Posterior vena cava (tissue), 2 donors: ENCODE data around the gene NPC2. TPM values are rescaled to one million over a fixed set of nuclear protein-coding genes. Genes with fewer than 3 reads are reported as not detected.

ENCODE experiments used
- DNase-seq: peaks from one replicate; pipeline ENCODE4 v3.0.0-alpha.2; 2020; ENCODE audit warnings: low spot score
- intact Hi-C, 2 donors: fragments of 100-400 bp; cut with DNase I; formaldehyde crosslinking; loops; one replicate each; pipeline versions ENCODE4 v1.14.1 to v1.14.2; 2022 to 2023
- total RNA-seq, 2 donors: library from RNA; stranded (reverse); fragmentation: NEBNext Ultra II Directional; extraction: Animal tissue kit (Norgen Biotek cat#: 25700); gene quantifications; one replicate each; pipeline ENCODE4 v1.2.1, GENCODE V29; 2021
- donor health status: DM: yes; HTN: yes; CAD: no.
- donor health status: DM: yes; HTN: yes; CAD: no.

The NPC2 gene
- total RNA-seq, 2 donors from 2014 or later, result 147 to 224 TPM

DNA sequence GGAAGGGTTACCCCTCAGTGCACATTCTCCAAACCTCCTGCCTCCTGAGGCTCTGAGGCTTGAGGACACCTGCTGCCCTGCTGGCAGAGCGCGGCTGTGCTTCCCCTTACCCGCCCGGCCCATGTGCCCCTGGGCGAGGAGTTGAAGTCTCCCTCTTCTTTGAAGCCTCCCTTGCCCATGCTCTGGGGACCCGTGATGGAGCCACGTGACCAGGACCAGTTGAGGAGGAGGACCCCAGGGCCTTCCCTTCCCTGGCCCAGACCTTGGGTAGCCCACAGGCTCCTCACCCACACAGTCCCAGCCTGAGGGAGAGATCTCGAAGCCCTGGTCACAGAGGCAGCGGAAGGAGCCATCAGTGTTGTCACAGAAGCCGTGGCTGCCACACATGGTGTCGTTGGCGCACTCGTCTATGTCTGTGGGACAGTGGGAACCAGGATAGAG lies 13.3 kb upstream of the NPC2 start:
- peak; percentile 73 for DNase-seq
- intact Hi-C loops, result no loop called here

DNA sequence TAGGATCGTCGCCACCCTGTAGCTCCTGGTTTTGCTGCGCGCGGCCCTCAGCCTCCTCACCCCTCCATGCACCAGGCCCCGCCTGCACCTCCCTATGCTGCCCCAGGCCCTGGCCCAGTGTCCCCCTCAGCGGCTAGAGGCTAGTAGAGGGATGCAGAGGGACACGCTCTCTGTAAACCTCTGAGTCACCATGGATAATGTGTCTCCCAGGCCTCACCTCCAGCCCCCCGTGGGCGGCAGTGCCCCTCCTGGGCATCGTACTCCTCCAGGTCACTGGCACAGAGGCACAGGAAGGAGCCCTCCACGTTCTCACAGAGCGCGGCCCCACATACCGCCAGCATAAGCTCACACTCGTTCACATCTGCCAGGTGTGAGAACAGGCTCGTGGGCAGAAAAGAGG lies 12.7 kb upstream of the NPC2 start:
- peak; percentile 57 for DNase-seq
- intact Hi-C loops, result no loop called here

DNA sequence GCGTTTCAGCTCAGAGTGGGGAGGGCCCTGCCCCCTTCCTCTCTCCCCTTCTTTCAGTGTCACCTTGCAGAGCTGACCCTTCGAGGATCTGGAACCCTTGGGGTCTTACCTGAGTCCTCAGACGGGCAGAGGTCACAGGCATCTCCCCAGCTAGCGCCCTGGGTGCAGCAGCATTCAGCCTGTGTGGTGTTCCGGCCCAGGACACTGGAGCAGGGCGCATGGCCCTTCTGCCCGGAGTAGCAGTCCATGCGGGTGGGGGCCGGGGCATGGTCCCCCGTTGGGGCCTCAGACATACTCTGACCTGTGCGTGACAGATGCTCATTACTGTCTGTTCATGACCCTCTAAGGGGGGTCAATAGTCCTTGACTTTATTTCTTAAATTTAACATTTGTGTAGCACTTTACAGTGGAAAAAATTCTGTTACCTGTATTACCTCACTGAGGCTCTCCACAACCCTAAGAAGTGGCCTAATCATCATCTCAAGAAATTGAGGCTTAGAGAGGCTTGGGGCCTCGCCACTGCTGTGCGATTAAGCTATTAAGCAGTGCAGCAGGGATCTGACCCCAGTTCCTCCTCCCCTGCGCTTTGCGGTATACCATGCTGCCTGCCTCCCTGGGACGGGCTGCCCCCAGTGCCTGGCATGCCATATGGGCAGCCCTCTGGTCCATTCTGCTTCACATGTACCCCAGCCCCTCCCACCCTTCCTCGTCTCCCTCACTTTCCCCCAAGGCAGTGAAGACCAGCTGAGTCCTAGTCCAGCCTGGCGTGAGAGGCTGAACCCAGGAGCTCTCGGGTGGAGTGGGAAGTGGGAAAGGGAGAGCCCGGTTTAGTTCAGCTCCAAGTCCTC lies 12.0 kb upstream of the NPC2 start:
- intact Hi-C loops, result loop anchor here in 1 of 2 donors (5.0 kb wide), 1 partner anchor 102 kb away; no protein-coding TSS in a partner anchor
- no peak for DNase-seq

DNA sequence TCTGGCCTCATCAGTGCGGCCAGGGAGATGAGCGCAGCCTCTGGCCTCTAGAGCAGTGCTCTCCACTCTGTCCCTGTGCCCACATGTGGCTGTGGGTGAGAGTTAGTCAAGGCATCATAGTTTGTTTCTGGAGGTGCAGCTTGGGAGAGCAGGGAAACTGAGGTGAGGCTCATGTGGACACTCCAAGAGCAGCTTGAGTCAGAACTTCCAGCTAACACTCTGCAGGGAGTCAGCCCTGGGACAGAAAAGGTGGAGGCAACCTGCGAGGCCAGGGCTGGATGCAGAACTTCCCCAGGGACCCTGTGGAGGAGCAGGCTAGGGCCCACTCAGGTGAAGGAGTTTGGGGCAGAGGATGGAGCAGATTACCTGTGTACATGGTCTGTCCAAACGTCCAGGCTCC lies 11.3 kb upstream of the NPC2 start:
- DNase-seq, result no peak
- intact Hi-C loops, result loop anchor here in 1 of 2 donors (5.0 kb wide), 1 partner anchor 103 kb away; no protein-coding TSS in a partner anchor

DNA sequence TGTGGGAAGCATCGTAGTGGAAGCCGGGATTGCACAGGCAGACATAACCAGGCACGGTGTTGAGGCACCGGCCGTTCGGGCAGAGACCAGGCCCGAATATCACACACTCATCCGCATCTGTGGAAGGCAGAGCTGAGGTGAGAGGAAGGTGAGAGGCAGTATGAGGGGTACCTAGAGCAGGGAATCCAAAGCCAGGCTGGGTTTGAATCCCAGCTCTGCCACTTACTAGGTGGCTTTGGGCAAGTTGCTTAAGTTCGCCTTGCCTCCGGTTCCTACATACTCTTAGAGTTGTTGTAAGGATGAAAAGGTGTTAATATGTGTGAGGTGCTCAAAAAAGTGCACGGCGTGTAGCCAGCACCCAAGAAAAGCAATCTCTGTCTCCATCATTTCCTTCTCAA lies 10.8 kb upstream of the NPC2 start:
- DNase-seq, result no peak
- intact Hi-C loops, result loop anchor here in 1 of 2 donors (5.0 kb wide), 1 partner anchor 103 kb away; no protein-coding TSS in a partner anchor

DNA sequence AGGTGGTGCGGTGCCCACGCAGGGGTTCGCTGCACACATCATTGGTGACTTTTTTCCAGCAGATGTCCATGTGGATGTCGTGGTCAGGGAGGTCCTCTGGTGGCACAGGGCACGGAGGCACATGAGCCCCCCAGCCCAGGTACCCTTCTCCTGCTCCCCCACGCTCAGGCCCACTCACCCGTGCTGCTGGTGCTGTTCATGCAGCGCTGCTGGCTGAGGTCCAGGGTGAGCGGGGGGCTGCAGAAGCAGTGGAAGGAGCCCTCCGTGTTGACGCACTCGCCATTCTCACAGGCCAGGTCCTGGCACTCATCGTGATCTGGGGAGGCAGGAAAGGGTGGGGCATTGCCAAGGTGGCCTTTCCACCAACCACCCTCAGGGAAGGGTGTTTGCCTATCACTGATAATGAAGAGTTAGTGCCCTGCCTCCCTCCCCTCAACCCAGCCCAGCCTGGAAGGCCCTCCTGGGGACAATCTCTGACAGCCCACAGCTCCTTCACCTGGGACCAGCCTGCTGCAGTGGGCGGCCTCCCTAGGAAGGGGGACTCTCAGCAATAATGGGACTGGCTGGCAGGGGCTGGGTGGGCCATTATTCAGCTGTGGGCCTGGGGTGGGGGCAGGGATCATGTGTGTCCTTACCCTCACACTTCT lies 10.3 kb upstream of the NPC2 start:
- intact Hi-C loops, result loop anchor here in 1 of 2 donors (5.0 kb wide), 1 partner anchor 104 kb away; no protein-coding TSS in a partner anchor
- DNase-seq, result no peak

DNA sequence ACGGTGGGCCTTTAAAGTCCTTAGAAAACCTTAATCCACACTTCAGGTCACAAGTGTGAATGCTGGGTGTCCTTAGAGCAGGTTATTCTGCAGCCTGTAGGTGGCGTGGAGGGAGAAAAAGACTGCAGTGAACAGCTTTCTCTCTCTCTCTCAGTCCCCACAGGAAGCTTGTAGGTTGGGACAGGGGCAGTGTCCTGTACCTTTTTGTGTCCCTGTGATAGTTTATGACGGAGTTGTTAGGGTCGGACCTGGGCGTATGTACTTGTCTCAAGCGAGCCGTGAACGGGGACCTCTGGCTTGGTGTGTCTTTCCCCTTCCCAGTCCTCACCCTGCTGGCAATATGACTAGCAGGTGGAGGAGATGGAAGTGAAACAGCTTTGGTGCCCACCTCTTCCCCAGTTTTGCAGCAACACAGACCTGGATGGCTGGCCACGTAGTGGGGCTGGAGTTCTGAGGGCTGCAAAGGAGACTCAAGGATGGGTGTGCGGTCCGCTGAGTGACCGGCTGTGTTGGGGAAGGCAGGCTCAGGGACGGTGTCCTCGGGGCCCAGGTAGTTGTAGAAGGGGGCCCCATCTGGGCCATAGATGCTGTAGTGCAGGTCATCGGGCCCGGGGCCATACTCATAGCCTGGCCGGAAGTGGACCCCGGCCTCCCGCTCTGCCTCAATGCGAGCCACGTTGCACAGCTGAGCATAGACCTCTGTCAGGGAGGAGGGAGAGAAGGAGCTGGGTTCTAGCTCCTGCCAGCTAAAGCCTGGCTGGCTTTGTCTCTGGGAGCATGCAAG lies 9.3 kb upstream of the NPC2 start:
- DNase-seq, result no peak
- intact Hi-C loops, result loop anchor here in 1 of 2 donors (5.0 kb wide), 1 partner anchor 105 kb away; no protein-coding TSS in a partner anchor

DNA sequence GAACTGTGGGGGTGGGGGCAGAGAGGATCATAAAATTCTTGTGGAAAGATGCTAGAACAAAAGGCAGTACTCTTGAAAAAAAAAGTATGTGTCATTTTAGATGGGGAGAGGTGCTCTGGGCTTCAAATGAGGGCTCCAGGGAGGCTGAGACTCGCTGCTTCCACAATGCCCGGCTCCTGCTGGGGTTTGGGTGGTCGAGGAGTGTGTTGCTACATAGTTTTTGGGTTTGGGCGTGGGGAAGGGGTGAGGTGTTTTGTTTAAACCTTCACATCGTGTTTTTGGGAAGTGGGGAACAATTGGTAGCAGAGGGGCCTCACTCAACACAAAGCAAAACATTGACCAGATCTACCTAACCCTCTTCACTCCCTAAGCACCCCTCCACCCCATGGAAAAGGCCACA lies 8.6 kb upstream of the NPC2 start:
- no peak for DNase-seq
- intact Hi-C loops, result loop anchor here in 1 of 2 donors (5.0 kb wide), 1 partner anchor 106 kb away; no protein-coding TSS in a partner anchor

DNA sequence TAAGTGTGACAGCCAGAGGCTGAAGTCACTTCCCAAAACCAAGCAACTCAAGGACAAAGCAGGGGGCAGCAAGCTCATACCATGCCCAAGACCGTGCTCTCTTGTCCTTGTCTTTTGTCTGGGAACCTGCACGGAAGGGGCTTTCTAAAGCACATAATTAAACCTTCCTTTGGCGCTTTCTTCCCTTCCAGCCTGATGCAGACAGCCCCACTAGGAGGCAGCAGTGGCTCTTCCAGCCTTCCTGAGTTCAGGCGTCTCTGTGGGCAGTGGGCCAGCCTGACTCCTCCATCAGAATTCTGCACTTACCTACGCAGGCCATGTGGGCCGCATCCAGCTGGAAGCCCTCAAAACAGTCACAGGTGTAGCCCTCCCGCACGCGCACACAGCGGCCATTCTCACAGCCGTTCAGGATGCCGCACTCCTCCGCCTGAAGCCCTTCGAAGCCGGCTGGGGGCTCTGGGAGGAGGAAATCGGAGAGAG lies 8.1 kb upstream of the NPC2 start:
- peak; percentile 91 for DNase-seq

DNA sequence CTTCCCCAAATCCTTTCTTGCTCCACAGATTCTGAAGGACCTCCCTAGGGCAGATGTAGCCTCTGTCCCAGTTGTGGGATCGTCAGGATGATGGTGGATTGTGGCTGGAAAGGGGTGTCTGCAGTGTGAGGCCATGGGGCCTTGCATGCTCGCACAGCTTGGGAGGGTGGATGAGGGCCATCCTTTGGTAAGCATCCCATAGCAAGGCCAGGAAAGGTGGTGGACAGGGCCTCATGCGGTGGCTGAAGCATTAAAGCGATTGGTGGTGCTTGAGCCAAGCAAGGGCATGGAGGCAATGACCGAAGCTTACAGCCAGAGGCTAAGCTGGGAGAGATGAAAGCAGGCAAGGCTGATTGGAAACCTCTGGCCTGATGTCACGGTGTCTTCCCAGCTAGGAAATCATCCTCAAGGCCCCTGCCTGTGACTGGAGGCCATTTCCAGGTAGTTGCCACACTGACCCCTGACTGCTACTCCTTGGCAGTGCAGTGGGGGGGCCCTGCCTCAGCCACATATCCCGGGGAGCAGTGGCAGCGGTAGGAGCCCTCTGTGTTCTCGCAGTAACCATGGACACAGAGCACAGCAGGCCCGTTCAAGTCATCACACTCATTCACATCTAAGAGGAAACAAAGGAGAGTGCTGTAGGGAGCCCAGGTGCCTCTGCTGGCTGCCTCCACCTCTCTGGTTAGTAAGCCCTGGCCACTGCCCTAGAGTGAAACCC lies 7.5 kb upstream of the NPC2 start:
- intact Hi-C loops, result loop anchor here in 1 of 2 donors (5.0 kb wide), 1 partner anchor 107 kb away; no protein-coding TSS in a partner anchor
- DNase-seq, result no peak

More for the DNA sequence above, 8.1 kb upstream of the NPC2 start:
- intact Hi-C loops, result loop anchor here in 1 of 2 donors (5.0 kb wide), 1 partner anchor 106 kb away; no protein-coding TSS in a partner anchor

DNA sequence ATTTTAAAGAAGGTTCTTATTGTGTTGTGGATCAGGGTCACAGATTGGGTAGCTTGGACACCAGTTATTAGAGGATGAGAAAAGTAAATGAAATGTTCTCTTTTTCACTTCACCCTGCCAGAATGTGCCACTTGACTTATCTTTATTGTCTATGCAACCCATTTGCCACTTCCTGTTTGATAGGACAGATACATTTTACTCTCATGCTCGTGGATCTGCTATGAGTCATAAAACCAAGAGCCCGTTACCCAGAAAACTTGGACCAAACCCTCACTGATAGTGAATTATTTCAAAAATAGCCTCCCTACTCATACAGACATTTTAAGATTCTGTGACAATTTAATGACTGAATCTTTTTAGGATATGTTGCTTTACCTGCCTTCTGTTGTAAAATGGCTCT lies 2.3 kb upstream of the NPC2 start:
- DNase-seq, result no peak
- intact Hi-C loops, result no loop called here

DNA sequence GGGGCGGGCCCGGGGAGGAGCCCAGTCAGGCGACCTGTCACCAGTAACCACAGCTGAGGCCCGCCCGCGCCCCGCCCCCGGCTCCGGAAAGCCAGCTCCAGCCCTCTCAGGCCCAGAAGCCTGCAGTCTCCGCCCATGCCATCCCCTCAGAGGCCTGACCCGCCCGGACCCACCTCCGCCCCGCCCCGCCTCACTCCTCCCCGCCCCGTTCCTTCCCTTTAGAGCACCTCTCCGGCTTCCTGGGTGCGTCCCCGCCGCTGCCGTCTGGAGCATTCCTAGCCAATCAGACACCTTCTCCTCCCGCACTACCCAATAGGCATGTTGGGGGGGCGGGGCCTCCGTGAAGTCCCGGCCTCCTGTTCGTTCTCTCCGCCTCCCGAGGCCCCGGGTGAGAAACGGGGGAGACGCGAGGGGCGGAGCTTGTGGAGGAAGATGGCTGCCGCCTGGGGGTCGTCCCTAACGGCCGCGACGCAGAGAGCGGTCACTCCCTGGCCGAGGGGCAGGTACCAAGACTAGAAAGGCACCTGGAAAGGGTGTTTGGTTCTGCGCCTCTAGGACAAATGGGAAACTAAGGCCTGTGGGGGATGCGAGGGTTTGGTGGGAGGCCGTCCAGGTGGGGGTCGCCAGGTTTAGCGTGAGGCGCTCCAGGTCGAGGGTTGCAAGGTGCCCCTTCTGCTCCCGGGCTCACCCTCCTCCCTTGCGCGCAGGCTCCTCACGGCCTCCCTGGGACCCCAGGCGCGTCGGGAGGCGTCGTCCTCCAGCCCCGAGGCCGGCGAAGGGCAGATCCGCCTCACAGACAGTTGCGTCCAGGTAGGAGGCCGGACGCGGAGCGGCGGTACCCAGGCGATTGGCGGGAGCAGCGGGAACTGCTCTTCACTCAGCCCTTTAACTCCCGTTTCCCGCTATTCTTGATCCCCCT lies 497 bp upstream of the NPC2 start, which contains the start of gene ISCA2:
ISCA2 (plus strand) TSS at position 423 of the 919 bp plus-strand sequence; CDS start at position 433, 10 bp downstream.
- intact Hi-C loops, result no loop called here
- DNase-seq, result peak; percentile 100

DNA sequence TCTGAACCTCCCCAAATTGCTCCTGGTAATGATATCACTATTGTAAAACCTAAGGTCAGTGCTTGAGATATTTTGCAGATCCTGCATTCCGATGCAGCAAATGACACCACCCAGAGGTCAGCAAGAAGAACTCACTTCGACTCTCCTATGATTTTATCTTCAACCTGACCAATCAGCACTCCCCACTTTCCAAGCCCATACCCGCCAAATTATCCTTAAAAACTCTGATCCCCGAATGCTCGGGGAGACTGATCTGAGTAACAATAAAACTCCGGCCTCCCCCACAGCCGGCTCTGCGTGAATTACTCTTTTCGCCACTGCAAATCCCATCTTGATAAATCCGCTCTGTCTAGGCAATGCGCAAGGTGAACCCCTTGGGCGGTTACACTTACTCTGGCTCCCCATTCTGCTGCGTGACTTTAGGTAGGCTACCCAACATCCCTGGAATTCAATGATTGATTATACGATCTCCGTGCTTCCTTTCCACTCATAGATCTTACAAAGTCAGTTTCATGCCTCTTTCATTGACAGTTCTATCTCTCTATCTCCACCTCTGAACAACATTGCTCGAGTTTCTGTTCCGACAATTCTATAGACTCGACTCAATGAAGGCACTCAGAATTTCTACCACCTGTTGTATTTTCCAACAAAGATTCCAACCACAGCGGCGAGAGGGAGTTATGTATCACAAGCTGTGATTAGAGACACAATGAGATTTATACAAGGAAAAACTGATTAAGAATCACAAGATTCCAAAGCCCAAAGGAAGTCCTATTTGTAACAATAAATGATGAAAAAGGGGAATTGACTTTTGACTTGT lies 939 bp downstream of the NPC2 start:
- intact Hi-C loops, result no loop called here
- no peak for DNase-seq

DNA sequence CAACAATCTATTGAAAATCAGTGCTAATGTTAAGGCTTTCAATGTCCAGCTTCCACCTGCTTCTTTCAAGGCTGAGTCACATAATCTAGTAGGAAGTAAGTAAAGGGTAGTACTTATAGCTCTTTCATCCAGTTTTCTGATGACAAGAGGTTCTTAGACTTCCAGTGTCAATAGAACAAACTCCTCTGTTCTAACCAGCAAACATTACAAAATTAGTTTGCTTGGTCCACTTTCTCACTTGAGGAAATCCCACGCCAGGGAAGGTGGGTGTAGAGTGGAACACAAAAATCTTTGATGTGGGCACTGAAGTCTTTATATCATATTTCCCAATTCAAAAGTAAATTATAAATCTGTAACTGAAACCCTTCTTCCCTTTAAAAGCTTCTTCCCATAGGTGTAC lies 2.6 kb downstream of the NPC2 start:
- DNase-seq, result no peak

DNA sequence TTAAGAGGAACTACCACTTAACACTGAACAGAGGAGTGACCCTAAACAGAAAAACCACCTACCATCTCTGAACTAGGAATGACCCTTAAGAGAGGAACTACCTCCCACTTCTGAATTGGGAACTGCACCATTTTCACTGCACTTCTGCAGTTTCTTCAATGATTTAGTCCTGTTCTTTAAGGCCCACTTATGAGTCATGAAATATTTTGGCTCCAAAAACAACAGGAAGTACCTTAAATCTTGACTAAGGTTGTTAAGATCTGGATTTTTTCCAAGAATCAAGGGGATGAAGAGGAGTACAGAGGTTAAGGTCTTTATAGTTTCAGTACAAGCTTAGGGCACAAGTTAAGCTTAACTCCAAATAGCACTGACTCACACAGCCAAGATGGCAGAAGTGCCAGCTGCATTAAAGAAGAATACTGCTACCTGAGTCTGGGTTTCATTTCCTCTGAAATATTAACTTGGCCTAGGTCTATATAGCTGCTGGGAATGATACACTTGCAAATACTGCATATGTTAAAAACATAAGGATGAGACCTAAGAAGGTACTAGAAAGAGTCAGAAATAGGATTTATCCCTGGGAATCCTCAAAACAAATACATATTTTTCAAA lies 4.2 kb downstream of the NPC2 start:
- DNase-seq, result no peak
- intact Hi-C loops, result no loop called here

More for the DNA sequence above, 2.6 kb downstream of the NPC2 start:
- intact Hi-C loops, result no loop called here

DNA sequence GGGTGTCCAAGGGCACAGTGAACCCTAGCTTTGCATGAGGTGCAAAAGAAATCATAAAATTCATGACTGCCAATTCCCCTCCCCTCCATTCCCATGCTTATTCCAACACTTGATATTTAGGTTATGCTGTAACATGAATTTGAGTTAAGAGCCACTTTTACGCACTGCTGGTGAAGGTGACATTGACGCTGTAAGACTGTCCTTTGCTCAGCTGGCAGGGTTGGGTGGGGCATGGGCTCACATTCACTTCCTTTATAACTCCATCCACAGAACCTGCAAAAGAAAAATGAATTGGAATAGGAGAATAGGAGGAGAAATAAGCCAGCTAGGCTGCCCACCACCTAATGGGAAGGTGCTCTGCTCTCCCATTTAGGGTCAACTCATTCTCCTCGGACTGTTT lies 6.9 kb downstream of the NPC2 start:
- intact Hi-C loops, result no loop called here
- no peak for DNase-seq
